SK-N-SH (cell line): Measurements from ENCODE around the gene PCGF3.

Source experiments
- FOSL2 ChIP-seq: IDR thresholded peaks from 2 replicates; pipeline ENCODE4 v1.4.0; 2012; ENCODE audit warnings: low read depth, mild to moderate bottlenecking, moderate library complexity, borderline replicate concordance
- JUND ChIP-seq: IDR thresholded peaks from 2 replicates; pipeline ENCODE4 v1.4.0; 2012
- REST ChIP-seq: IDR thresholded peaks from 2 replicates; pipeline ENCODE4 v1.6.1; 2012; ENCODE audit warnings: mild to moderate bottlenecking, low read depth, low read length, moderate library complexity
- SMC3 ChIP-seq: IDR thresholded peaks from 2 replicates; pipeline ENCODE4 v1.6.1; 2012; ENCODE audit warnings: low read depth, low read length, improper control_type of control experiment
- USF2 ChIP-seq: fragments of 150-350 bp; IDR thresholded peaks from 2 replicates; pipeline ENCODE4 v1.6.1; 2017; ENCODE audit warnings: antibody characterized with exemption, low read length, low read depth, borderline replicate concordance
- TF ChIP-seq, protein P1 (sequence below): fragments of 200-600 bp; sonication (generic); IDR thresholded peaks from 2 replicates; pipeline ENCODE4 v1.6.1; 2017; ENCODE audit warnings: antibody characterized with exemption, mild to moderate bottlenecking, moderate library complexity

DNA sequence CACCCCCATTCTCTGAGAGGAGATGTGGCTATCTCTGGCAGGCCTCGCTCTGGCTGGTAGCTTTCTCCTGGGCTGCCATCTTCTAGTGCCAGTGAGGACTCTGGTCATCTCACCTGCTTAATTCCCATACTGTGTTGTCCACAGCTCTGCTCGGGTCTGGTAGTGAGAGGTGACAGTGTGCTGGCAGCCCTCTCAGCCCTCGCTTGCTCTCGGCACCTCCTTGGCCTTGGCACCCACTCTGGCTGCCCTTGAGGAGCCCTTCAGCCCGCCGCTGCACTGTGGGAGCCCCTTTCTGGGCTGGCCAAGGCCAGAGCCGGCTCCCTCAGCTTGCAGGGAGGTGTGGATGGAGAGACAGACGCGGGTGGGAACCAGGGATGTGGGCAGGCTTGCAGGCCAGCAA, 67.6 kb downstream of the PCGF3 start:
- no peak for TF ChIP-seq USF2
- TF ChIP-seq JUND: no peak
- no peak for TF ChIP-seq REST
- TF ChIP-seq, protein P1, sequence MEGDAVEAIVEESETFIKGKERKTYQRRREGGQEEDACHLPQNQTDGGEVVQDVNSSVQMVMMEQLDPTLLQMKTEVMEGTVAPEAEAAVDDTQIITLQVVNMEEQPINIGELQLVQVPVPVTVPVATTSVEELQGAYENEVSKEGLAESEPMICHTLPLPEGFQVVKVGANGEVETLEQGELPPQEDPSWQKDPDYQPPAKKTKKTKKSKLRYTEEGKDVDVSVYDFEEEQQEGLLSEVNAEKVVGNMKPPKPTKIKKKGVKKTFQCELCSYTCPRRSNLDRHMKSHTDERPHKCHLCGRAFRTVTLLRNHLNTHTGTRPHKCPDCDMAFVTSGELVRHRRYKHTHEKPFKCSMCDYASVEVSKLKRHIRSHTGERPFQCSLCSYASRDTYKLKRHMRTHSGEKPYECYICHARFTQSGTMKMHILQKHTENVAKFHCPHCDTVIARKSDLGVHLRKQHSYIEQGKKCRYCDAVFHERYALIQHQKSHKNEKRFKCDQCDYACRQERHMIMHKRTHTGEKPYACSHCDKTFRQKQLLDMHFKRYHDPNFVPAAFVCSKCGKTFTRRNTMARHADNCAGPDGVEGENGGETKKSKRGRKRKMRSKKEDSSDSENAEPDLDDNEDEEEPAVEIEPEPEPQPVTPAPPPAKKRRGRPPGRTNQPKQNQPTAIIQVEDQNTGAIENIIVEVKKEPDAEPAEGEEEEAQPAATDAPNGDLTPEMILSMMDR: no peak
- no peak for TF ChIP-seq FOSL2
- TF ChIP-seq SMC3: no peak
